ENCODE results near the gene LHFPL3.

DNA sequence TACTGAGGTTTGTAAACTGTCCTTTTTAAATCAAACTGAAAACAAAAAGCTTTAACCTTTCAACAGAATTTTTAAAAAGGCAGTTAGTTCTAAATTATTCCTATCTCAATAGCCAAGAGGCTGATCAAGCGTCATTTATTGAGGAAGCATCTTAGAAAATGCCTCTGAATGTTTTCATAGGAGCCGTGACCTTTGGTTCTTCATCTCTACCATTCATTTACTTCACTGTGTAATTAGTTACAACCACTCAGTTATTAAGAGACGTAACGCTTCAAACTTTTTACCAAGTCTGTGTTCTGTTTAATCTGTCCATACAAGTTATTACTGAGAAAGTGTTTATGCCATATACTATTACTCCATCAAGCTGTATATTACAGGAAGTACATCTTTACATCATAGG is 578.2 kb downstream of the LHFPL3 start:
- TF ChIP-seq POLR2A (IDR thresholded peaks at IDR 0.05): no peak
- TF ChIP-seq, protein P1, sequence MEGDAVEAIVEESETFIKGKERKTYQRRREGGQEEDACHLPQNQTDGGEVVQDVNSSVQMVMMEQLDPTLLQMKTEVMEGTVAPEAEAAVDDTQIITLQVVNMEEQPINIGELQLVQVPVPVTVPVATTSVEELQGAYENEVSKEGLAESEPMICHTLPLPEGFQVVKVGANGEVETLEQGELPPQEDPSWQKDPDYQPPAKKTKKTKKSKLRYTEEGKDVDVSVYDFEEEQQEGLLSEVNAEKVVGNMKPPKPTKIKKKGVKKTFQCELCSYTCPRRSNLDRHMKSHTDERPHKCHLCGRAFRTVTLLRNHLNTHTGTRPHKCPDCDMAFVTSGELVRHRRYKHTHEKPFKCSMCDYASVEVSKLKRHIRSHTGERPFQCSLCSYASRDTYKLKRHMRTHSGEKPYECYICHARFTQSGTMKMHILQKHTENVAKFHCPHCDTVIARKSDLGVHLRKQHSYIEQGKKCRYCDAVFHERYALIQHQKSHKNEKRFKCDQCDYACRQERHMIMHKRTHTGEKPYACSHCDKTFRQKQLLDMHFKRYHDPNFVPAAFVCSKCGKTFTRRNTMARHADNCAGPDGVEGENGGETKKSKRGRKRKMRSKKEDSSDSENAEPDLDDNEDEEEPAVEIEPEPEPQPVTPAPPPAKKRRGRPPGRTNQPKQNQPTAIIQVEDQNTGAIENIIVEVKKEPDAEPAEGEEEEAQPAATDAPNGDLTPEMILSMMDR (IDR thresholded peaks at IDR 0.05): no peak

Measured in right lobe of liver (tissue), 4 donors.